ENCODE data around the gene AGBL4.

DNA sequence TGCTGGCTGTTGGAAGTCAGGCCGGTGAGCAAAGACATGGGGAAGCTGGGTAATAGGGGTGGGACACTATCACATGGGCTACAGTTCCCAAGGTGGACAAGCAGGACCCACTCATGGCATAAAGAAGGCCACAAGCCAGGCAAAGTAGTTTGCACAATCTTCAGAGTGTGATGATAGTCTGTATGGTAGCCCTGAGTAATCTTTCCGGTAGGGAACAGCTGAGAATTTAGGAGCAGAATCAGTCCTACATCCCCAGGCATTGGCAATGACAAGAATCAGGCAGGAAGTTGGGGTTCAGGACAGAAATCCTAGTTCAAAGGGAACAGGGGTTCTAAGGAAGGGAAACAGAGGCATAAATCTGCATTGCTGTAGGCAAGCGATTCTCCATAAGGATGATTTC is 1527.8 kb downstream of the AGBL4 start:
- TF ChIP-seq EZH2 (IDR thresholded peaks at IDR 0.05), result no peak
- no peak for TF ChIP-seq POLR2AphosphoS5 (IDR thresholded peaks at IDR 0.05; ENCODE audit: borderline replicate concordance, low read depth, low read length)
- TF ChIP-seq FOXP2 (optimal IDR thresholded peaks at IDR 0.05; ENCODE audit: control extremely low read depth, extremely low read length, insufficient read depth), result no peak

Data from SK-N-MC (cell line).